GM12875 (cell line): ENCODE measurements around the gene FGF9.

ENCODE experiments used
- H3K4me3 ChIP-seq: one replicate; pipeline ENCODE4 v1.5.1; 2011; ENCODE audit warnings: low read depth, low read length, control low read depth
- TF ChIP-seq, protein P1 (sequence below): IDR thresholded peaks from 2 replicates; pipeline ENCODE4 v1.5.1; 2011; ENCODE audit warnings: low read depth, mild to moderate bottlenecking, control low read depth, inconsistent platforms, low read length, moderate library complexity, borderline replicate concordance; ENCODE audit not compliant: insufficient read depth

The FGF9 gene

DNA sequence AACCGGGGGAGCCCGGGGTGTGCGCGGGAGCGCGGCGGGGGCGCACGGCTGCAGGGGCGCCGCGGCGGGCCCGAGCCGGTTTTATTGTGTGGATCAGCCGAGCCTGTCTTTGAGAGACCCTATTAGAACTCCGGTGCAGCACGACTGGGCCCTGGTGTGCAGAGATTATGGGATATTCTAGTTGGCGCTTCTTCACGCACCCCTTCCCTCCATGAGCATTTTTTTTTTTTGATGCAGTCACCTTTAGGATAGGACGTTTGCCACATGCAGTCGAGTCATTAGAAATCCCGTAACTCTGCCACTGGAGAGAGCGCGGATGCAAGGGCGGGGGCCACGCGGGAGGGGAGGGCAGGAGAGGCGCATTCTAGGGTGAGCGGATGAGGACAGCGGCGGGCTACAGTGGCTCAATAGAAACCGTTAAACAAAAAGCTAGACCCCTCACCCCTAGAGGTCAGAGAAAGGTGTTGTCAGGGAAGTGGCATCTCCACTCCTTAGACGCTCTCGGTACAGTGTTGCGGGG is 3.7 kb downstream of the FGF9 start:
- TF ChIP-seq, protein P1, sequence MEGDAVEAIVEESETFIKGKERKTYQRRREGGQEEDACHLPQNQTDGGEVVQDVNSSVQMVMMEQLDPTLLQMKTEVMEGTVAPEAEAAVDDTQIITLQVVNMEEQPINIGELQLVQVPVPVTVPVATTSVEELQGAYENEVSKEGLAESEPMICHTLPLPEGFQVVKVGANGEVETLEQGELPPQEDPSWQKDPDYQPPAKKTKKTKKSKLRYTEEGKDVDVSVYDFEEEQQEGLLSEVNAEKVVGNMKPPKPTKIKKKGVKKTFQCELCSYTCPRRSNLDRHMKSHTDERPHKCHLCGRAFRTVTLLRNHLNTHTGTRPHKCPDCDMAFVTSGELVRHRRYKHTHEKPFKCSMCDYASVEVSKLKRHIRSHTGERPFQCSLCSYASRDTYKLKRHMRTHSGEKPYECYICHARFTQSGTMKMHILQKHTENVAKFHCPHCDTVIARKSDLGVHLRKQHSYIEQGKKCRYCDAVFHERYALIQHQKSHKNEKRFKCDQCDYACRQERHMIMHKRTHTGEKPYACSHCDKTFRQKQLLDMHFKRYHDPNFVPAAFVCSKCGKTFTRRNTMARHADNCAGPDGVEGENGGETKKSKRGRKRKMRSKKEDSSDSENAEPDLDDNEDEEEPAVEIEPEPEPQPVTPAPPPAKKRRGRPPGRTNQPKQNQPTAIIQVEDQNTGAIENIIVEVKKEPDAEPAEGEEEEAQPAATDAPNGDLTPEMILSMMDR, result no peak
- peak overlapping the region; percentile 6 for H3K4me3 ChIP-seq

DNA sequence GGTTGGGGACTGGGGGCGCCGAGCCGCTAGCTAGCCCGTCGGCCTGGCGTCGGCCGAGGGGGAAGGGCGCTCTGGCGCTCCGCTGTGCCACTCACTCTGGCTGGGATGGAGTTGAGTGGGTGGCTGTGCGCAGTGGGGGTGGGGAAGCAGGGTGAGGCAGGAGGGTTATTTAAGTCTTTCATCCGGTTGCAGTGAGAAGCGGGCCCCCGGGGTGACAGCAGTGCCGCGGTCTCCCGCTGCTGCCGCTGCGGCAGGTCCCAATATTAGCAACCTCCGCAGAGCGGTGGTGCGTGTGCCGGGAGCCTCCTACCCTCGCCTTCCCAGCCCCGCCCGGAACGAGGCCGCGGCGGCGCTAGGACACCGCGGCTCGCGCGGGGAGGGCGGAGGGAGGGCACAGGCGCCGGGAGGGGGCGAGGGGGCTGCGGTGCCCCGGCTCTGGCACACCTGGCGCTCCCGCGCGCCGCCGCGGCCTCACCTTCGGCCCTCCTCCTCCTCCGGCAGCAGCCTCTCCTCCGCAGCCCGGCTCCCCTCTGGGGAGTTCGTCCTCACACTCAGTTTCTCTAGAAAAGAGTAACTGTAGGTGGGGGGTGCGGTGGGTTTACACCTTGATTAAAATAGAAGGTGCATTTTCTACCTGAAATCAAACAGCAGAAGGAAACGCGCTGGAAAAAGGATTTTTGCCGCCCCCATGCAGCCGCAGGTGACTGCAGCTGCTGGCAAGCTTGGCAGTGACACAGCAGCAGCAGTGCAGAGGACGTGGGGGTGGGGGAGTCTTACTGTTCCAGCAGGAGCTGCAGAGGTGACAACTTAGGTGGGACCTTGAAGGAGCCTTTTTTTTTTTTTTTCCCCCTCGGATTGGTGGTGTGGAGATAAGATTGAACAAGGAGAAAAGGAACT is 4.5 kb downstream of the FGF9 start:
- peak overlapping the region; percentile 21 for H3K4me3 ChIP-seq
- TF ChIP-seq, protein P1, result no peak

DNA sequence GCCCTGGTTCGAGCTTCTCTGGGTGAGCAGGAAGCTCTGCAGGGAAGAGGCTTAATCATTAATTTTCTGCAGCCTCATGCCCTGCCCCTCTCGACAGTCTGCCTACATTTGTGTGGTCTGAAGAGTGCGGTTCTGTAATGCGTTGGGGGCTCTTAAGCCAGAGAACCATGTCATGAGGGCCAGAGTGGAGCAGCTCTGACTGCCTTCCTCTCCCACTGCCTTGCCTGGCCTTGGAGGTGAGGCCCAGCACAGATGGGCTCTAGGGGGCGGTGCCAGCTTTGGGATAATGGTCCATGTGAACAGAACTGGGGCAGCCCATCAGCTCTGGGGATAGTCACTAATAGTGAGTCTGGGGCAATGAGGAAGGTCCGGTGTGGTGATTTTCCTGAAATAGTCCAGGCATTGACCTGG is 5.7 kb downstream of the FGF9 start:
- H3K4me3 ChIP-seq, result no peak overlapping the region
- TF ChIP-seq, protein P1, result no peak

DNA sequence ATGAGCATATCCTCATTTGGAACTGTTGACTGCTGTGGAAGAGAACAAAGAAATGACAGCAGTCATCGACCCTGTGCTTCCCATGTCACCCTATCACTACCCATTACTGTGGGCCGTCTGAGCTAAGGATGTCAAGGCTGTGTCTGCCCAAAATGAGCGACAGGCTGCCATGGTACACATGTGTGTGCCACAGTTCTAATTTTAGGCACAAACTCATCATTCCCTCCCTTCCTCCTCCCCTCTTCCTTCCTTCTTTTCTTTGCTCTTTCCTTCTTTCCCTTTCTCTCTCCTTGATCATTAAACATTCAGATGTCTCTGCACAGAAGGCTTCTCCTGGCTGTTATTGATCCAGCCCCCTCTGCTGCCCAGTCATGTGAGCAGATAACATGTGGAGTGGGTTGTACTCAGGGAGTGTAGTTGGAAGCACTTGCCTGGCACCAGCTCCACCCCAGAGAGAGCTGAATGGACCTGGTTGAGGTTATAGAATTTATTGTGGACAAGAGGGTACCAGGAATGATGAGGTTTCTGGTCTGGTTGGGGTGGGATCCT is 6.3 kb downstream of the FGF9 start:
- TF ChIP-seq, protein P1, result no peak
- H3K4me3 ChIP-seq, result no peak overlapping the region

DNA sequence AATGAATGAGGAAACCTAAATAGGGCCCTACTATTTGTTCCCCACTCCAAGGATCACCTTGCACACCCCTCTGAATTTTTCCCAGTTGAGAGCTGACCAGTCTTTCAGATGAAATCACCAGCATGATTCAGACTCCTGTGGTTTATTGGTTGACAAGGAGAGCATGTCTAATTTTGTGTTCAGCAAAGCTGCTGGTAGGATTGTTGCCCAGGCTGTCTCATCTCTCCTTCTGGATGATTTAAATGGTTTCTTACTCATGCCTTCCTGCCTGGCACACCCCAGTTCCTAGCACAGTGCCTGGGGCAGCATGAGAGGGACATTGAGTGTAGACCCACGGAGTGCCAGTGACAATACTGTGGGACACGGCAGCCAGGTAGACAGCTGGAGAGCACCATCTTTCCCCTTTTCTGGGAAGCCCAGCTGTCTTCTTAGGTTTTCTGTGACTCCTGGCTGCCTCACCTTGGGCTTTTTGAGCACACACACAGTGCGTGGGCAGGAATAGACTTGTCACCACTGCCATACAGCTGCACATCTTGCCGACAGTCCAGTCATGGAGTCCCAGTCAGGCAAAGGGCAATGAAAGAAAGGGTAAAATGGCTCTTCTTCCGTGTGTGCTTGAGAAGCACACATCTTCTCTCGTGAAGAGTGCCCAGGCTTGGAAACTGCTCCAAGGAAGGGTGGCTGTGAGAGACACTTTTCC is 12.3 kb downstream of the FGF9 start:
- TF ChIP-seq, protein P1, result no peak
- H3K4me3 ChIP-seq, result no peak overlapping the region

DNA sequence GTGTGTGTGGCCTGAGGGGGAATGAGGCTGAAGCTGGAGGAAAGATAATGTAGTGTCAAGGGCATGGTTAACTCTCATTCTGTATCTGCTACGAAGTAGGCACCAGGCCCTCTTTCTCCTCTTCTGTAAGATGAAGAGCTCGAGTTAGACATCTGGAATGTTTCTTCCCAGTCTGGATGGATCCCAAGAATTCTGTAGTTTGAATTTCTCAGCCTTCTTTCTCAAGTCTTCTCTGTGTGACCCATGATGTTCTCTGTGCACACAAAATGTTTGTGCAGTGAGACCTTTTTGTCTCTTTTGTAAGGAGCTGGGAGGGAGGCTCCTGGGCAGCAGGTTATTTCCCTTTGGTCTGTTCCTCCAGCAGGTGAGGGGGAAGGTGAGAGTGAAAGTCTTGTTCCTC is 13.7 kb downstream of the FGF9 start:
- no peak overlapping the region for H3K4me3 ChIP-seq
- TF ChIP-seq, protein P1, result no peak
